Naive B cell (primary cell): ENCODE results near the gene BTBD7. TPM values are rescaled to one million over a fixed set of nuclear protein-coding genes. Genes with fewer than 3 reads are reported as not detected.
"Not testable (repeated sequence)": the region's sequence is repeated elsewhere in the genome, so short reads cannot be mapped to it uniquely, and the experiment has no call there.

ENCODE experiments used
- ATAC-seq, 2 donors: fragments of 150-1000 bp; cut with Tn5 transposase; 2 replicates each; pipeline ENCODE4 v1.10.0; 2021; ENCODE audit warnings: low read depth in 2 of 2, mild to moderate bottlenecking in 2 of 2, moderate library complexity in 2 of 2
- DNase-seq: peaks from one replicate; pipeline ENCODE4 v3.0.0; 2022
- H3K27ac Mint-ChIP-seq, 6 donors: one replicate each; pipeline ENCODE4 v1.8.0; 2020 to 2022; ENCODE audit warnings: mild to moderate bottlenecking in 6 of 6, mixed read lengths in 6 of 6, moderate library complexity in 5 of 6, inconsistent platforms in 2 of 6
- H3K27me3 Mint-ChIP-seq, 3 donors: one replicate each; pipeline ENCODE4 v1.8.0; 2021 to 2022; ENCODE audit warnings: mixed read lengths in 3 of 3, mild to moderate bottlenecking in 1 of 3
- H3K36me3 Mint-ChIP-seq, 2 donors: one replicate each; pipeline ENCODE4 v1.8.0; 2020 to 2022; ENCODE audit warnings: mixed read lengths in 2 of 2, inconsistent platforms in 1 of 2, mild to moderate bottlenecking in 1 of 2
- H3K4me1 Mint-ChIP-seq, 3 donors: one replicate each; pipeline ENCODE4 v1.8.0; 2020 to 2022; ENCODE audit warnings: mixed read lengths in 3 of 3, inconsistent platforms in 1 of 3, mild to moderate bottlenecking in 1 of 3, moderate library complexity in 1 of 3
- H3K4me3 Mint-ChIP-seq, 8 donors: one replicate each; pipeline ENCODE4 v1.8.0; 2020 to 2022; ENCODE audit warnings: mild to moderate bottlenecking in 8 of 8, mixed read lengths in 8 of 8, moderate library complexity in 8 of 8, inconsistent platforms in 2 of 8
- H3K9me3 Mint-ChIP-seq, 7 donors: one replicate each; pipeline ENCODE4 v1.8.0; 2020 to 2022; ENCODE audit warnings: mixed read lengths in 7 of 7, mild to moderate bottlenecking in 5 of 7, inconsistent platforms in 2 of 7, moderate library complexity in 1 of 7
- polyA plus RNA-seq, 6 donors: library from polyadenylated mRNA; unstranded; fragments of 300-500 nt; fragmentation: Illumina TruSeq; gene quantifications; one replicate each; pipeline ENCODE4 v1.2.3, GENCODE V29; 2021; ENCODE audit warnings: low read depth in 6 of 6

Gene BTBD7
- 10 to 100 TPM in 2 of 6 donors, 1 to 10 TPM in 4; 7.0 to 12.1 (median 9.6) TPM for polyA plus RNA-seq

GRCh38 chr14:93332853-93333630, at the start of gene BTBD7:
TSS of gene BTBD7 (minus strand) at chr14:93333036. CDS start at chr14:93296051, 36,985 bp downstream.
- peak; percentile 90 to 91 for ATAC-seq
- H3K36me3 Mint-ChIP-seq = no peaks in the 10 kb centered on the region
- H3K9me3 Mint-ChIP-seq = peaks cover 0 to 3% (median 0%) of the 10 kb centered on the region in 7 donors
- DNase-seq = peak; percentile 93
- peaks cover 39 to 49% (median 43%) of the 10 kb centered on the region in 3 donors for H3K4me1 Mint-ChIP-seq
- no peaks in the 10 kb centered on the region for H3K27me3 Mint-ChIP-seq
- H3K4me3 Mint-ChIP-seq = peak within 1 kb of the TSS; percentile 89 to 99 (median 94)
- H3K27ac Mint-ChIP-seq = peak within 1 kb of the TSS; percentile 94 to 99 (median 96)

GRCh38 chr14:93381644-93382043, 48.8 kb upstream of the BTBD7 start:
- no peak overlapping the region for H3K4me3 Mint-ChIP-seq

GRCh38 chr14:93379831-93380230, 47.0 kb upstream of the BTBD7 start:
- Mint-ChIP-seq H3K9me3 (peaks cover 4 to 21% (median 9%) of the 10 kb centered on the region in 7 donors), H3K4me3 (no peak overlapping the region), H3K36me3 (no peaks in the 10 kb centered on the region), H3K27ac (peak overlapping the region in 2 of 6 donors; percentile 6 to 9), H3K27me3 (no peaks in the 10 kb centered on the region), H3K4me1 (peaks cover 15 to 20% (median 16%) of the 10 kb centered on the region in 3 donors)
- ATAC-seq (no peak), DNase-seq (no peak)

More at GRCh38 chr14:93381644-93382043, 48.8 kb upstream of the BTBD7 start:
- Mint-ChIP-seq H3K36me3 (no peaks in the 10 kb centered on the region), H3K27ac (no peak overlapping the region), H3K27me3 (peaks cover 0 to 7% (median 0%) of the 10 kb centered on the region in 3 donors), H3K4me1 (peaks cover 0 to 5% (median 4%) of the 10 kb centered on the region in 3 donors), H3K9me3 (peaks cover 3 to 14% (median 7%) of the 10 kb centered on the region in 7 donors)
- ATAC-seq = no peak
- no peak for DNase-seq

- DNase-seq (peak; percentile 67), ATAC-seq (peak; percentile 99 to 100)
- Mint-ChIP-seq H3K4me3 (peak overlapping the region in 5 of 8 donors; percentile 7 to 37 (median 16)), H3K4me1 (peaks cover 25 to 37% (median 31%) of the 10 kb centered on the region in 3 donors), H3K27ac (peak overlapping the region; percentile 86 to 96 (median 91)), H3K9me3 (peaks cover 7 to 33% (median 13%) of the 10 kb centered on the region in 7 donors), H3K27me3 (no peaks in the 10 kb centered on the region), H3K36me3 (peaks cover 10 to 11% of the 10 kb centered on the region in 2 donors)
These were observed 42.9 kb upstream of the BTBD7 start for GRCh38 chr14:93375673-93376156.

GRCh38 chr14:93369713-93370266, 37.0 kb upstream of the BTBD7 start:
- H3K9me3 Mint-ChIP-seq = peaks cover 8 to 23% (median 12%) of the 10 kb centered on the region in 7 donors
- H3K36me3 Mint-ChIP-seq = peaks cover 10 to 19% of the 10 kb centered on the region in 2 donors
- ATAC-seq = peak; percentile 97
- H3K4me1 Mint-ChIP-seq = peaks cover 26 to 45% (median 40%) of the 10 kb centered on the region in 3 donors
- H3K27ac Mint-ChIP-seq = peak overlapping the region; percentile 11 to 91 (median 54)
- DNase-seq = peak; percentile 47
- no peaks in the 10 kb centered on the region for H3K27me3 Mint-ChIP-seq
- peak overlapping the region in 7 of 8 donors; percentile 3 to 77 (median 35) for H3K4me3 Mint-ChIP-seq

GRCh38 chr14:93368996-93369712, 36.3 kb upstream of the BTBD7 start:
- peak overlapping the region; percentile 11 to 91 (median 75) for H3K27ac Mint-ChIP-seq
- ATAC-seq (peak in 1 of 2 donors; percentile 17), DNase-seq (no peak)
- H3K36me3 Mint-ChIP-seq = peaks cover 10 to 19% of the 10 kb centered on the region in 2 donors
- H3K9me3 Mint-ChIP-seq = peaks cover 8 to 18% (median 12%) of the 10 kb centered on the region in 7 donors
- no peaks in the 10 kb centered on the region for H3K27me3 Mint-ChIP-seq
- peak overlapping the region in 5 of 8 donors; percentile 13 to 77 (median 36) for H3K4me3 Mint-ChIP-seq
- H3K4me1 Mint-ChIP-seq = peaks cover 24 to 42% (median 37%) of the 10 kb centered on the region in 3 donors

GRCh38 chr14:93354873-93355272, 22.0 kb upstream of the BTBD7 start:
- DNase-seq, H3K9me3 Mint-ChIP-seq, H3K4me3 Mint-ChIP-seq, H3K36me3 Mint-ChIP-seq, H3K27me3 Mint-ChIP-seq, H3K27ac Mint-ChIP-seq, ATAC-seq, H3K4me1 Mint-ChIP-seq: not testable (repeated sequence)

GRCh38 chr14:93348292-93348691, 15.5 kb upstream of the BTBD7 start:
- H3K36me3 Mint-ChIP-seq = no peaks in the 10 kb centered on the region
- ATAC-seq = no peak

GRCh38 chr14:93347850-93348249, 15.0 kb upstream of the BTBD7 start:
- peaks cover 0 to 10% (median 5%) of the 10 kb centered on the region in 7 donors for H3K9me3 Mint-ChIP-seq
- no peaks in the 10 kb centered on the region for H3K27me3 Mint-ChIP-seq
- H3K4me1 Mint-ChIP-seq = peaks cover 0 to 12% (median 6%) of the 10 kb centered on the region in 3 donors
- peaks cover 0 to 4% of the 10 kb centered on the region in 2 donors for H3K36me3 Mint-ChIP-seq
- ATAC-seq (peak; percentile 23 to 38), DNase-seq (no peak)
- no peak overlapping the region for H3K4me3 Mint-ChIP-seq
- no peak overlapping the region for H3K27ac Mint-ChIP-seq

More at GRCh38 chr14:93348292-93348691, 15.5 kb upstream of the BTBD7 start:
- H3K9me3 Mint-ChIP-seq = peaks cover 0 to 6% (median 2%) of the 10 kb centered on the region in 7 donors
- no peak for DNase-seq
- peak overlapping the region in 1 of 6 donors; percentile 17 for H3K27ac Mint-ChIP-seq
- H3K27me3 Mint-ChIP-seq = no peaks in the 10 kb centered on the region
- H3K4me1 Mint-ChIP-seq = peaks cover 0 to 12% (median 6%) of the 10 kb centered on the region in 3 donors
- no peak overlapping the region for H3K4me3 Mint-ChIP-seq

- Mint-ChIP-seq H3K4me1 (peaks cover 0 to 12% (median 6%) of the 10 kb centered on the region in 3 donors), H3K27ac (peak within 1 kb of the TSS in 4 of 6 donors; percentile 7 to 70 (median 40)), H3K27me3 (no peaks in the 10 kb centered on the region), H3K9me3 (peaks cover 0 to 17% (median 11%) of the 10 kb centered on the region in 7 donors), H3K4me3 (peak within 1 kb of the TSS in 1 of 8 donors; percentile 74), H3K36me3 (peaks cover 0 to 12% of the 10 kb centered on the region in 2 donors)
- DNase-seq (no peak), ATAC-seq (no peak)
These were observed 14.3 kb upstream of the BTBD7 start, which contains the start of gene COX8C for GRCh38 chr14:93346926-93347721. TSS of gene COX8C (plus strand) at chr14:93347182. CDS start at chr14:93347269, 87 bp downstream.

- H3K27ac Mint-ChIP-seq = no peak overlapping the region
- peaks cover 0 to 22% (median 17%) of the 10 kb centered on the region in 7 donors for H3K9me3 Mint-ChIP-seq
- H3K4me1 Mint-ChIP-seq = peaks cover 0 to 12% (median 5%) of the 10 kb centered on the region in 3 donors
- ATAC-seq = no peak
- no peak for DNase-seq
- H3K36me3 Mint-ChIP-seq = peaks cover 4 to 13% of the 10 kb centered on the region in 2 donors
- H3K27me3 Mint-ChIP-seq = no peaks in the 10 kb centered on the region
- no peak overlapping the region for H3K4me3 Mint-ChIP-seq
These were observed 11.0 kb upstream of the BTBD7 start for GRCh38 chr14:93343797-93344196.

GRCh38 chr14:93343266-93343665, 10.4 kb upstream of the BTBD7 start:
- DNase-seq = no peak
- peaks cover 0 to 7% (median 5%) of the 10 kb centered on the region in 3 donors for H3K4me1 Mint-ChIP-seq
- peaks cover 4 to 13% of the 10 kb centered on the region in 2 donors for H3K36me3 Mint-ChIP-seq
- no peak overlapping the region for H3K4me3 Mint-ChIP-seq
- ATAC-seq = no peak
- H3K9me3 Mint-ChIP-seq = peaks cover 0 to 22% (median 17%) of the 10 kb centered on the region in 7 donors
- H3K27ac Mint-ChIP-seq = no peak overlapping the region
- no peaks in the 10 kb centered on the region for H3K27me3 Mint-ChIP-seq
